ENCODE results near the gene AKT1.

Gene AKT1

GRCh38 chr14:104725772-104726548, 69.6 kb downstream of the AKT1 start:
- in situ Hi-C loops (cut with MboI; ENCODE audit: low sequenced_read_pairs), result no loop called here

- in situ Hi-C loops (cut with MboI; ENCODE audit: low sequenced_read_pairs), result no loop called here
Measured at GRCh38 chr14:104724981-104725771, 70.4 kb downstream of the AKT1 start.

DNA sequence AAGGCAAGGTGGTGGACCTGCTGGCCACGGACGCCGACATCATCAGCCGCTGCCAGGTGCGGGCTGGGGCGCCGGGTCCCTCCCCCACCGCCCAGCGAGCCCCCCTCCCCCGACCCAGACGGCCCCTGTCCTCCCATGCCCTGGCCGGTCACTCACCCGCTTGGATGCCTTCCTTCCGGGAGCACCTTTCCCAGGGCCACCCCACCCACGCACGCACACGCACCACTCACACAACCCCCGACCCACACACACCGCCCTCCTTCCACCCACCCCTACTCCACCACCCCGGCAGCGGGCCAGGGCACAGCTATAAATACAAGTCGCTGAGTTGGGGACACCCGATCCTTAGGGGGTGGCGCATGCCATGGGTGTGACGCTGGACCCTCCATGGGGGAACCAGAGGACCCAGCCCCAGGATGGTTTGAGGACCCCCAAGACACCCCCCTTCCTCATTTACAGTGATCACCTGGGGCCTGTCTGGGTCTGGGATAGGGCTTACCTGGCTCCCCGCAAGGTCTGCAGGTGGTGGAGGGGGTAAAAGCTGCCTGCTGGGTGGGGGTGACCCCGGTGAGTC, 71.1 kb downstream of the AKT1 start:
- in situ Hi-C loops (cut with MboI; ENCODE audit: low sequenced_read_pairs), result no loop called here

DNA sequence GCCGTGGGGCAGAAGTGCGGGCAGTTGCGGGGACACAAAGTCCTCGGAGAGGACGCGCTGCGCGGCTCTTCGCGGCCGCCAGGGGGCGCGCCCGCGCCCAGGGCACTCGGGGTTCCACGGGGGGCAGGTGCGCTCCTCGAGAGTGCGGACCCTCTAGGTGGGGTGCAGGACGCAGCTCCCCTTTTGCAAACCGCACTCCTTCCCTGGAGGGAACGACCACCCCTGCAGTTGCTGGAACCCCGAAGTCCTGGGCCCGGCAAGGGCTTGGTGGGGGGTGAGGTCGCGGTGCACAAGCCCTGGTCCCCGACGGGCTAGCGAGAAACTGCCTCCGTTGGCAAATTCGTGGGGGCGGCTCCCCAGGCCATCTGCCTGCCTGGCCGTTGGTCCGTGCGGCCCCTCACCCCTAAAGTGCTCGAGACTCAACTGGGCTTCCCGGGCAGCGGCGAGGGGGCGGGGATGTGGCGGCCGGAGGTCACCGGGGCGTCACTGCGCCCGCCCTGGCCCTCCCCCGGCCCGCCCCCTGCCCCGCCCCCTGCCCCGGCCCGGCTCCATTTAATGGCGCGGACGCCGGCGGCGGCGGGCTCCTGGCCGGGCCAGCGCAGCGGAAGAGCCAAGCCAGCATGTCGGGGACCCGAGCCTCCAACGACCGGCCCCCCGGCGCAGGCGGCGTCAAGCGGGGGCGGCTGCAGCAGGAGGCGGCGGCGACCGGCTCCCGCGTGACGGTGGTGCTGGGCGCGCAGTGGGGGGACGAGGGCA, 71.7 kb downstream of the AKT1 start, which contains the start of gene ADSS1:
ADSS1 (plus strand) TSS at position 579 of the 756 bp plus-strand sequence; CDS start at position 621, 42 bp downstream.
- in situ Hi-C loops (cut with MboI; ENCODE audit: low sequenced_read_pairs), result no loop called here

GRCh38 chr14:104722938-104723650, 72.5 kb downstream of the AKT1 start:
- in situ Hi-C loops (cut with MboI; ENCODE audit: low sequenced_read_pairs), result no loop called here

- in situ Hi-C loops (cut with MboI; ENCODE audit: low sequenced_read_pairs), result no loop called here
Measured at GRCh38 chr14:104721505-104722431, 73.8 kb downstream of the AKT1 start.

Data from hTERT RPE-1 (cell line).